MM.1S (cell line): ENCODE measurements around the gene TMEM86B.

Experiments used
- EZH2 ChIP-seq: fragments of 300-600 bp; sonication (generic); optimal IDR thresholded peaks from 2 replicates; pipeline ENCODE3; 2017; ENCODE audit warnings: low read depth, mild to moderate bottlenecking, antibody characterized with exemption, low read length, mixed read lengths
- EZH2phosphoT487 ChIP-seq: fragments of 300-600 bp; sonication (generic); IDR thresholded peaks from 2 replicates; pipeline ENCODE4 v1.6.1; 2018; ENCODE audit warnings: antibody characterized with exemption, low read length
- TF ChIP-seq, protein P1 (sequence below): fragments of 300-600 bp; sonication (generic); IDR thresholded peaks from 2 replicates; pipeline ENCODE4 v1.5.1; 2016; ENCODE audit warnings: antibody characterized with exemption, low read length, mixed read lengths

- TF ChIP-seq, protein P1, sequence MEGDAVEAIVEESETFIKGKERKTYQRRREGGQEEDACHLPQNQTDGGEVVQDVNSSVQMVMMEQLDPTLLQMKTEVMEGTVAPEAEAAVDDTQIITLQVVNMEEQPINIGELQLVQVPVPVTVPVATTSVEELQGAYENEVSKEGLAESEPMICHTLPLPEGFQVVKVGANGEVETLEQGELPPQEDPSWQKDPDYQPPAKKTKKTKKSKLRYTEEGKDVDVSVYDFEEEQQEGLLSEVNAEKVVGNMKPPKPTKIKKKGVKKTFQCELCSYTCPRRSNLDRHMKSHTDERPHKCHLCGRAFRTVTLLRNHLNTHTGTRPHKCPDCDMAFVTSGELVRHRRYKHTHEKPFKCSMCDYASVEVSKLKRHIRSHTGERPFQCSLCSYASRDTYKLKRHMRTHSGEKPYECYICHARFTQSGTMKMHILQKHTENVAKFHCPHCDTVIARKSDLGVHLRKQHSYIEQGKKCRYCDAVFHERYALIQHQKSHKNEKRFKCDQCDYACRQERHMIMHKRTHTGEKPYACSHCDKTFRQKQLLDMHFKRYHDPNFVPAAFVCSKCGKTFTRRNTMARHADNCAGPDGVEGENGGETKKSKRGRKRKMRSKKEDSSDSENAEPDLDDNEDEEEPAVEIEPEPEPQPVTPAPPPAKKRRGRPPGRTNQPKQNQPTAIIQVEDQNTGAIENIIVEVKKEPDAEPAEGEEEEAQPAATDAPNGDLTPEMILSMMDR: no peak
- TF ChIP-seq EZH2: no peak
- no peak for TF ChIP-seq EZH2phosphoT487
Observed at GRCh38 chr19:55229145-55229788, 704 bp upstream of the TMEM86B start.
